Measurements from ENCODE around the gene DAPK2.

Gene DAPK2

GRCh38 chr15:64051407-64052259, 5.3 kb upstream of the DAPK2 start:
- Histone ChIP-seq H3K9me3 (ENCODE audit: control insufficient read depth, low read length) (no peaks in the 10 kb centered on the region), H3K4me3 (ENCODE audit: low read length) (no peak overlapping the region), H3K4me1 (ENCODE audit: control insufficient read depth, insufficient read depth, low read length) (peaks cover 15% of the 10 kb centered on the region), H3K9ac (ENCODE audit: low read length) (no peak overlapping the region), H3K27me3 (ENCODE audit: control insufficient read depth, insufficient read depth, low read length) (peaks cover 7% of the 10 kb centered on the region), H3K36me3 (ENCODE audit: control insufficient read depth, insufficient read depth, low read length) (no peaks in the 10 kb centered on the region)

DNA sequence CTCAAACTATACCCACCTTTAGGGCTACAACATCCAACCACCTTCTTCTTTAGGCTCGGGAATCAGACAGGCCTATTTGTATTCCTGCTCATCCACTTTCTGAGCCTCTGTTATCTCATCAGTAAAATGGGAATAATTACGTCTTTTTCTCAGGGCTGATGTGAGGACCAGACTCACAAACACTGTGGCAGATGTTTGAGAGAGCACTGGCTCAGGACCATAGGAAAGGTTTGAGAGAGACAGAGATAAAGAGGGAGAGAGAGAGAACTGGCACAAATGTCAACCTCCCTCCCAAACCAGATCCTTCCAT, 4.8 kb upstream of the DAPK2 start:
- H3K27me3 ChIP-seq (ENCODE audit: control insufficient read depth, insufficient read depth, low read length), result peaks cover 7% of the 10 kb centered on the region
- peaks cover 17% of the 10 kb centered on the region for H3K4me1 ChIP-seq (ENCODE audit: control insufficient read depth, insufficient read depth, low read length)
- no peak overlapping the region for H3K9ac ChIP-seq (ENCODE audit: low read length)
- no peaks in the 10 kb centered on the region for H3K36me3 ChIP-seq (ENCODE audit: control insufficient read depth, insufficient read depth, low read length)
- H3K4me3 ChIP-seq (ENCODE audit: low read length), result no peak overlapping the region
- no peaks in the 10 kb centered on the region for H3K9me3 ChIP-seq (ENCODE audit: control insufficient read depth, low read length)

GRCh38 chr15:64050281-64051092, 4.2 kb upstream of the DAPK2 start:
- no peaks in the 10 kb centered on the region for H3K9me3 ChIP-seq (ENCODE audit: control insufficient read depth, low read length)
- H3K36me3 ChIP-seq (ENCODE audit: control insufficient read depth, insufficient read depth, low read length), result no peaks in the 10 kb centered on the region
- H3K9ac ChIP-seq (ENCODE audit: low read length), result no peak overlapping the region
- H3K27me3 ChIP-seq (ENCODE audit: control insufficient read depth, insufficient read depth, low read length), result peaks cover 7% of the 10 kb centered on the region
- H3K4me3 ChIP-seq (ENCODE audit: low read length), result no peak overlapping the region
- H3K4me1 ChIP-seq (ENCODE audit: control insufficient read depth, insufficient read depth, low read length), result peaks cover 17% of the 10 kb centered on the region

DNA sequence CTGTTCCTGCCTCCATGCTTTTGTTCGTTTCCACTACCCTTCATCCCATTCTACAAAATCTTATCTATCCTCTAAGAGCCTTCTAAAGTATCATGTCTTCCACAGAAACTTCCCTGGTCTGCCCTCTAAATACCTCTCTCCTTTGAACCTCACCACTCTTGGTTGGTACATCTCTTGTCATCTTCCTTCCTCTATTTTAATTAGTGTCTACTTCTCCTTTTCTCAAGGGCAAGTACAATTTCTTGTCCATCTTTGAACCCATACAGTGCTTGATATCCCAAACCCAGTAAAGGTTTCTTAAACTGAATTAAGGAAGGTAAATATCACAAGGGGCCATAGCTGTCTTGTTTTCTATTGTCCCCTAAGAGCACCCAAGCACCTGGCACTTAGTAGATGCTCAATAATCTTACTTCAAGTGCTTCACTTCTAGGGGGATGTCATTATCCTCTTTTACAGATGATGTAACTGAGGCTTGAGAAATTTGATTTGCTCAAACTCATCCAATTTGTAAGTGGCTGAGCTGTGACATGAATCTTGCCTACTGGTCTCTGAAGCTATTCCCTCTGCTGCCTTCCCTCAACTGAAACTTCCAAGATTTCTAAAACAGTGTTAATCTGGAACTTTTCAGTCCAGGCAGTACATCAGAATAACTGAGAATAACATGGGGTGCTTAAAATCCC, 2.6 kb upstream of the DAPK2 start:
- H3K4me3 ChIP-seq (ENCODE audit: low read length), result no peak overlapping the region
- no peaks in the 10 kb centered on the region for H3K9me3 ChIP-seq (ENCODE audit: control insufficient read depth, low read length)
- H3K4me1 ChIP-seq (ENCODE audit: control insufficient read depth, insufficient read depth, low read length), result peaks cover 26% of the 10 kb centered on the region
- H3K27me3 ChIP-seq (ENCODE audit: control insufficient read depth, insufficient read depth, low read length), result peaks cover 7% of the 10 kb centered on the region
- no peaks in the 10 kb centered on the region for H3K36me3 ChIP-seq (ENCODE audit: control insufficient read depth, insufficient read depth, low read length)
- H3K9ac ChIP-seq (ENCODE audit: low read length), result no peak overlapping the region

DNA sequence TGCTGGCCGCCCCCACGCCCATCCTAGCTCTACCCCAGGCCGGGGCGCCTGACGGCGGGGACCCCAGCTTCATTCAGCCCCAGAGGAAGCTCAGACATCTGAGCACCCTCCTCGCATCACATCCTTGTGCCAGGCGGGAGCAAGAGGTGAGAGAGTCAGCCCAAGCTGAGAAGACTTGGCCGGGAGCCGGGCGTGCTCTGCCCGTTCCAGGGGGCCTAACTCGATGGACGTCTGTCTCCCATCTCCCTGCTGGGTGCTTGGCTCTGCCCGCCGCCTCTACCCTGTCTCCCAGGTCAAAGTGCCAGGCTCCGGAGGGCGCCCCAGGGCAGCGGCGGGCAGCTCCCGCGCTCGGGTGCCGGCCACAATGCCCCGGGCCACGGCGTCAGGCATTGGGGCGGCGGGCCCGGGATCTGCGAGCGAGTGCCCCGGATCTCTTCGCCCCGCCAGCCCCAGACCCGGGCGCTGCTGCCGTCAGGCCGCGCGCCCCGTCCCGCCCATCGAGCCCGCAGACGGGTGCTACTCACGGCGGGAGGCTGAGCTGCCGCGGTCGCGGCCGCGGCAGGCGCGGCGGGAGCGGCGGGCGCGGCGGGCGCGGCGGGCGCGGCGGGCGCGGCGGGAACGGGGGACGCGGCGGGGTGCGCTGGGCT, 388 bp downstream of the DAPK2 start:
- H3K27me3 ChIP-seq (ENCODE audit: control insufficient read depth, insufficient read depth, low read length), result peaks cover 7% of the 10 kb centered on the region
- peaks cover 26% of the 10 kb centered on the region for H3K4me1 ChIP-seq (ENCODE audit: control insufficient read depth, insufficient read depth, low read length)
- H3K36me3 ChIP-seq (ENCODE audit: control insufficient read depth, insufficient read depth, low read length), result no peaks in the 10 kb centered on the region
- peak overlapping the region; percentile 72 for H3K9ac ChIP-seq (ENCODE audit: low read length)
- H3K4me3 ChIP-seq (ENCODE audit: low read length), result peak overlapping the region; percentile 73
- H3K9me3 ChIP-seq (ENCODE audit: control insufficient read depth, low read length), result no peaks in the 10 kb centered on the region

DNA sequence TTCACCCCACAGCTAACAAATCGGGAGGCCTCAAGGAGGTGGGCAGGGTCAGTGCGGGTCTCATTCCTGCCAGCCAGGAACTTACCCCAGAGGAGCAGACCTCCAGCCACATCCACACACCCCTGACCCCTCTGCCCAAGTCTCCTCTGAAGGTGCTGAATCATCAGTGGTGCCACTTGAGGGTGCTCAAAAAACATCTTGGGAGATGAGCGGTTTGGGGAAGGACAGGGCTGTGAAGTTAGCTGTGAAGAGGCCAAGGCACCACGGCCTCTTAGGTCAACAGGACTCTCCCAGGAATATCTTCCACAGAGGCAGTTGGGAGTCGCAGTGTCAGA, 1.2 kb downstream of the DAPK2 start:
- peak overlapping the region; percentile 73 for H3K4me3 ChIP-seq (ENCODE audit: low read length)
- peaks cover 20% of the 10 kb centered on the region for H3K4me1 ChIP-seq (ENCODE audit: control insufficient read depth, insufficient read depth, low read length)
- H3K36me3 ChIP-seq (ENCODE audit: control insufficient read depth, insufficient read depth, low read length), result no peaks in the 10 kb centered on the region
- peak overlapping the region; percentile 72 for H3K9ac ChIP-seq (ENCODE audit: low read length)
- H3K9me3 ChIP-seq (ENCODE audit: control insufficient read depth, low read length), result no peaks in the 10 kb centered on the region
- H3K27me3 ChIP-seq (ENCODE audit: control insufficient read depth, insufficient read depth, low read length), result peaks cover 7% of the 10 kb centered on the region

DNA sequence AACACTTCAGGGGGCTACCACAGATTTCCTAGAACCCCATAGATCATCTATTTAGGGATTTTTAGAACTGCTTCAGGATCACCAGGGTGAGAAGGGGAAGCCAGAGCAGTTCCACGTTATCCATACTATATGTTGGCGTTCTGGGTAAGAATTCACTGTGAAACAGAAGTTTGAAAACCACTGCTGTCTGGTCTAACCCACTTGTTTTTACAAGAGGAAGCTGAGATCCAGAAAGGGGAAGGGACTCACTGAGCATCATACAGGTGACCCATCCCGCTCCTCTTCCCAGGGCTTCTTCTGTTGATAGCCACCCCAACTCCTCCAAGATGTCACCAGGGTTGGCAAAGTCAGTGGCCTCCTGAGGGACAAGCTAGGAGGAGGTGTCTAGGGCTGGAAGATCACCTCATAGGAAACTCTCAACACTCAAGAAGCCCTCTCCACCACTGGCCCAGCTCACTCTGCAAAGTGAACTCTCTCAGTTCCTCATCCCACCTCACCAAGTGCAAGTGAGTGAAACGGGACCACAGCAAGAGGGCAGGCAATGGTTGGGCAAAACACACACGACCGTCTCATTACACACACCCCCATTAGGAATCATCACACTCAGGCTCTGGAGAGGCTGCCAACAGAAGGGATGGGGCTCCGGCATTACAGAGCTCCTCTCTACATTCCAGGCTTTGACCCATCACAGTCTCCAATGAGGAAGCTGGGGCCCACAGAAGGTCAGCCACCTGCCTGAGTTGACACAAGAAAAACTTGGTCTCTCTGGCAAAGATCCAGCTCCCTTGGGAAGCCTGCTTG, 1.8 kb downstream of the DAPK2 start:
- no peaks in the 10 kb centered on the region for H3K9me3 ChIP-seq (ENCODE audit: control insufficient read depth, low read length)
- H3K36me3 ChIP-seq (ENCODE audit: control insufficient read depth, insufficient read depth, low read length), result no peaks in the 10 kb centered on the region
- peaks cover 20% of the 10 kb centered on the region for H3K4me1 ChIP-seq (ENCODE audit: control insufficient read depth, insufficient read depth, low read length)
- peaks cover 7% of the 10 kb centered on the region for H3K27me3 ChIP-seq (ENCODE audit: control insufficient read depth, insufficient read depth, low read length)
- peak overlapping the region; percentile 73 for H3K4me3 ChIP-seq (ENCODE audit: low read length)
- H3K9ac ChIP-seq (ENCODE audit: low read length), result peak overlapping the region; percentile 72

- no peak overlapping the region for H3K9ac ChIP-seq (ENCODE audit: low read length)
- no peaks in the 10 kb centered on the region for H3K9me3 ChIP-seq (ENCODE audit: control insufficient read depth, low read length)
- peaks cover 12% of the 10 kb centered on the region for H3K36me3 ChIP-seq (ENCODE audit: control insufficient read depth, insufficient read depth, low read length)
- H3K27me3 ChIP-seq (ENCODE audit: control insufficient read depth, insufficient read depth, low read length), result no peaks in the 10 kb centered on the region
- no peaks in the 10 kb centered on the region for H3K4me1 ChIP-seq (ENCODE audit: control insufficient read depth, insufficient read depth, low read length)
- no peak overlapping the region for H3K4me3 ChIP-seq (ENCODE audit: low read length)
Measured at GRCh38 chr15:64038878-64039610, 7.2 kb downstream of the DAPK2 start.

DNA sequence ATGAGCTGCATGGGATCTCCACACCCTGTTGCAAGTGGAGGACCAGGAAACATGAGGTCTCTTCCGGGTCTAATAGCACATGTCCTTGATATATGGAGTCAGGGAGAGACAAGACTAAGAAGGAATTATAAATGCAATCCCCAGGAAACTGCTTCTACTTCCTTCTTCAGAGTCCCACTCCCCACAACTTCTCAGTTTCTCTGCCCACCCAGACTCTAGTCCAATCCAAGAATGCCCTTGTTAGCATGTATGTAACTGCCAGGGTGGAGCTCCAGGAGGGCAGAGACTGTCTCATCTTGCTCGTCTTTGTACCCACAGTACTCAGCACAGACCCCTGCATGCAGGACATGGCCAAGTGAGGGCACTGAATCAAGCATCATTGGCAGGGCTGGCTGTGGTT, 8.3 kb downstream of the DAPK2 start:
- Histone ChIP-seq H3K4me3 (ENCODE audit: low read length) (no peak overlapping the region), H3K9me3 (ENCODE audit: control insufficient read depth, low read length) (no peaks in the 10 kb centered on the region), H3K36me3 (ENCODE audit: control insufficient read depth, insufficient read depth, low read length) (peaks cover 12% of the 10 kb centered on the region), H3K27me3 (ENCODE audit: control insufficient read depth, insufficient read depth, low read length) (no peaks in the 10 kb centered on the region), H3K9ac (ENCODE audit: low read length) (no peak overlapping the region), H3K4me1 (ENCODE audit: control insufficient read depth, insufficient read depth, low read length) (no peaks in the 10 kb centered on the region)

DNA sequence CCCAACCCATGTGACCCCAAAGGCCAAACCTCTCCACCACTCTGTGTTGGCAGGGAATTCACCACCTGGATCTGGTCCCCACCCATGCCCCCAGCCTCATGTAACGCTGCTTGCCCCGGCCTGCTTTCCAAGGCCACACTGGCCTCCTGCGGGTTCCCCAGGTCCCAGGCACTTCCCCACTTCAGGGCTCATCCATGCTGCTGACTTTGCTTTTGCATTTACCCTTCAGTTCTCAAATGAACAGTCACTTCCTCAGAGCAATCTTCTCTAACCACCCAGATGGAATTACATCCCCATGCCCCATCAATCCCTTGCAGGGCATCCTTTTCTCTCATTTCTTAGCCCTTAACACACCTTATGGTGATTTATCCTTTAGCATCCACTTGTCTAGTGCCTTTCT, 9.2 kb downstream of the DAPK2 start:
- Histone ChIP-seq H3K4me1 (ENCODE audit: control insufficient read depth, insufficient read depth, low read length) (no peaks in the 10 kb centered on the region), H3K4me3 (ENCODE audit: low read length) (no peak overlapping the region), H3K36me3 (ENCODE audit: control insufficient read depth, insufficient read depth, low read length) (peaks cover 12% of the 10 kb centered on the region), H3K9me3 (ENCODE audit: control insufficient read depth, low read length) (no peaks in the 10 kb centered on the region), H3K27me3 (ENCODE audit: control insufficient read depth, insufficient read depth, low read length) (no peaks in the 10 kb centered on the region), H3K9ac (ENCODE audit: low read length) (no peak overlapping the region)

DNA sequence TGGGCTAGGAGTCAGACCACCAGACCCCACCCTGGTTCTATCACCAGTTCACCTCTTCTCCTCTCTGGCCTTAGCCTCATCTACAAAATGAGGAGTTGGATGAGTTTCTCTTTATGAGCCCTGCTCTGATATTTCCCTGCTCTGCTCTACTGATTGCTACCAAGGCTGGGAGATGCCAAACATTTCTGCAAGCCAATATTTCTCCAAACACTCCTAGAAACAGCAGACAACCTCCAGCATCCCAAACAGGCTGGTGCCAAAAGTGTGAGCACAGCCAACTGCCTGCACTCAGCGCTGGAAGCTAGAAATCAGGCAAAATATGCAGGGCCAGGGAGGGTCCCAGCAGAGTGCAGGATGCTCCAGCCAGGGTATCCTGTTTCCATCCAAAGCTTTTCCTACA, 10.8 kb downstream of the DAPK2 start:
- Histone ChIP-seq H3K4me3 (ENCODE audit: low read length) (no peak overlapping the region), H3K27me3 (ENCODE audit: control insufficient read depth, insufficient read depth, low read length) (no peaks in the 10 kb centered on the region), H3K36me3 (ENCODE audit: control insufficient read depth, insufficient read depth, low read length) (peaks cover 12% of the 10 kb centered on the region), H3K9me3 (ENCODE audit: control insufficient read depth, low read length) (no peaks in the 10 kb centered on the region), H3K4me1 (ENCODE audit: control insufficient read depth, insufficient read depth, low read length) (no peaks in the 10 kb centered on the region), H3K9ac (ENCODE audit: low read length) (no peak overlapping the region)
